Upper lobe of left lung (tissue), 6 donors: ENCODE results near the gene TACC2. TPM values are rescaled to one million over a fixed set of nuclear protein-coding genes. Genes with fewer than 3 reads are reported as not detected.
"Not testable (repeated sequence)": the region's sequence is repeated elsewhere in the genome, so short reads cannot be mapped to it uniquely, and the experiment has no call there.

Experiments
- ATAC-seq, 2 donors: fragments of 200-7000 bp; cut with Tn5 transposase; one replicate each; pipeline ENCODE4 v1.9.1; 2022; ENCODE audit warnings: mild to moderate bottlenecking in 2 of 2, moderate library complexity in 2 of 2; ENCODE audit not compliant: low FRiP score in 2 of 2
- DNase-seq, 2 donors: peaks; one replicate each; pipeline ENCODE4 v3.0.0-alpha.2; 2019 to 2020
- H3K27ac ChIP-seq, 4 donors: fragments of 200-600 bp; sonication (generic); one replicate each; pipeline ENCODE4 v1.5.1; 2016 to 2019
- H3K27me3 ChIP-seq, 4 donors: fragments of 200-600 bp; sonication (generic); one replicate each; pipeline ENCODE4 v1.5.1; 2017 to 2019
- H3K36me3 ChIP-seq, 4 donors: fragments of 200-600 bp; sonication (generic); one replicate each; pipeline ENCODE4 v1.5.1; 2016 to 2019
- H3K4me1 ChIP-seq, 4 donors: fragments of 200-600 bp; sonication (generic); one replicate each; pipeline ENCODE4 v1.5.1; 2018 to 2019
- H3K4me3 ChIP-seq, 4 donors: fragments of 200-600 bp; sonication (generic); one replicate each; pipeline ENCODE4 v1.5.1; 2017 to 2019; ENCODE audit warnings: mild to moderate bottlenecking in 2 of 4, moderate library complexity in 1 of 4
- H3K9me3 ChIP-seq, 4 donors: fragments of 200-600 bp; sonication (generic); one replicate each; pipeline ENCODE4 v1.5.1; 2018 to 2019
- EP300 ChIP-seq, 4 donors: sonication (generic); formaldehyde crosslinking; IDR thresholded peaks; one replicate each; pipeline ENCODE4 v1.5.1; 2017; ENCODE audit warnings: antibody characterized with exemption in 4 of 4, control low read depth in 2 of 4
- POLR2A ChIP-seq, 4 donors: fragments of 450-650 bp; IDR thresholded peaks; one replicate each; pipeline ENCODE4 v1.5.1; 2016 to 2017; ENCODE audit warnings: antibody characterized with exemption in 4 of 4, mild to moderate bottlenecking in 2 of 4
- POLR2AphosphoS5 ChIP-seq, 2 donors: sonication (generic); formaldehyde crosslinking; IDR thresholded peaks; one replicate each; pipeline ENCODE4 v1.5.1; 2017; ENCODE audit warnings: antibody characterized with exemption in 2 of 2
- WGBS, 2 donors: methylation state at CpG; one replicate each; pipeline ENCODE4 v1.1.5; 2017 to 2018; 5-methylcytosine and 5-hydroxymethylcytosine counted together
- total RNA-seq, 6 donors: library from RNA; depleted of rRNA in 4 of 6; stranded (reverse); fragments of >200 nt in 4 of 6; gene quantifications; one replicate each; pipeline versions ENCODE4 v1.1.0 to v1.2.1, GENCODE V29; 2016 to 2021
- TF ChIP-seq, protein P1 (sequence below), 6 experiments: fragments of 450-650 bp in 4 of 6; fragments of 200-600 bp in 2 of 6; sonication (generic) in 2 of 6; IDR thresholded peaks; one replicate each; pipeline ENCODE4 v1.5.1; 2016 to 2019; ENCODE audit warnings: antibody characterized with exemption in 6 of 6
- donor health status: DM: no; HTN: no; CAD: no; lungs with moderate emphysema.
- donor health status: DM: no; HTN: yes; CAD: no; lungs with severe emphysema.

Gene TACC2
- total RNA-seq, 6 donors from 2014 or later = 158 to 701 (median 386) TPM

DNA sequence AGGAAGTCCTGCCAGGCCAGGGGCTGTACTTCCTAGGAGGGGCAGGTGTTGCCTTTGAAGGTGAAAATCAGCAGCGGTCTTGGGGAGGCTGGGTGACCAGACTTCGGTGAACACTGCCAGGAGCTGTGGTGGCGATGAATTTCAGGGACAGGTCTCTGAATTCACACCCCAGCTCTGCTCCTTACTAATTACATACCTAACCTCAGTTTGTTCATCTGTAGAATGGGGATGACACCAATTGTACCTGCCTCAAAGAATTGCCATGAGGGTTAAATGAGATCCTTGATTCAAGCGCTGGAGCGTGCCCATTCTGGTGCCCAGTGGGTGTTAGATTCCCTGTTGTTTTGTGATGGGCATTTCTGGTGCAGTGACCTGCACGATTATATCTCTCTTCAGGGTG lies 102.8 kb downstream of the TACC2 start:
- Histone ChIP-seq H3K4me3 (no peak overlapping the region), H3K36me3 (no peaks in the 10 kb centered on the region), H3K4me1 (no peaks in the 10 kb centered on the region), H3K9me3 (no peaks in the 10 kb centered on the region), H3K27ac (no peak overlapping the region), H3K27me3 (no peaks in the 10 kb centered on the region)
- ATAC-seq (no peak), DNase-seq (no peak)
- WGBS, 2 donors = 58 to 86% methylated on average over 4 to 6 of the region's 6 CpGs
- TF ChIP-seq POLR2AphosphoS5 (IDR thresholded peaks at IDR 0.05) = no peak
- TF ChIP-seq POLR2A (IDR thresholded peaks at IDR 0.05) = no peak
- TF ChIP-seq, protein P1, sequence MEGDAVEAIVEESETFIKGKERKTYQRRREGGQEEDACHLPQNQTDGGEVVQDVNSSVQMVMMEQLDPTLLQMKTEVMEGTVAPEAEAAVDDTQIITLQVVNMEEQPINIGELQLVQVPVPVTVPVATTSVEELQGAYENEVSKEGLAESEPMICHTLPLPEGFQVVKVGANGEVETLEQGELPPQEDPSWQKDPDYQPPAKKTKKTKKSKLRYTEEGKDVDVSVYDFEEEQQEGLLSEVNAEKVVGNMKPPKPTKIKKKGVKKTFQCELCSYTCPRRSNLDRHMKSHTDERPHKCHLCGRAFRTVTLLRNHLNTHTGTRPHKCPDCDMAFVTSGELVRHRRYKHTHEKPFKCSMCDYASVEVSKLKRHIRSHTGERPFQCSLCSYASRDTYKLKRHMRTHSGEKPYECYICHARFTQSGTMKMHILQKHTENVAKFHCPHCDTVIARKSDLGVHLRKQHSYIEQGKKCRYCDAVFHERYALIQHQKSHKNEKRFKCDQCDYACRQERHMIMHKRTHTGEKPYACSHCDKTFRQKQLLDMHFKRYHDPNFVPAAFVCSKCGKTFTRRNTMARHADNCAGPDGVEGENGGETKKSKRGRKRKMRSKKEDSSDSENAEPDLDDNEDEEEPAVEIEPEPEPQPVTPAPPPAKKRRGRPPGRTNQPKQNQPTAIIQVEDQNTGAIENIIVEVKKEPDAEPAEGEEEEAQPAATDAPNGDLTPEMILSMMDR (IDR thresholded peaks at IDR 0.05) = no peak
- no peak for TF ChIP-seq EP300 (IDR thresholded peaks at IDR 0.05)

DNA sequence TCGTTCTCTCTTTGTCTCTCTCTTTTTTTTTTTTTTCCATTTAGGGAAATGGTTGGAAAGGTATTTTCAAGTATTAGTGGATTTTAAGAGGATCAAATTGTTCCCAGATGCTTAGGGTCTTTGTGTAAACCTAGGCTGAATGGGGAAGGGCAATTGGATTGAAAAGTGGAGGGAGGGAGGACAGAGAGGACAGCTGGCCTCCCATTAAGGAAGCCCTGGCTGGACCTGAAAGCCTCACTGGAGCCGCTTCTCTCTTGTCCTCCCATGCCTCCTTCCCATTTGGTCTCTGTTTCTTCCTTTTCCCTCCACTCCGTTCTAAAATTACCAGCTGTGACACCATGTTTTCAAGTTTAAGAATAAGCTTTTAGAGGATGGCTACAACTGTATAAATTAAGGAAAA lies 104.1 kb downstream of the TACC2 start:
- TF ChIP-seq, protein P1 (IDR thresholded peaks at IDR 0.05) = no peak
- TF ChIP-seq POLR2AphosphoS5 (IDR thresholded peaks at IDR 0.05) (no peak), EP300 (IDR thresholded peaks at IDR 0.05) (no peak), POLR2A (IDR thresholded peaks at IDR 0.05) (no peak)
- ATAC-seq (no peak), DNase-seq (no peak)
- no peaks in the 10 kb centered on the region for H3K9me3 ChIP-seq
- no peak overlapping the region for H3K4me3 ChIP-seq
- WGBS, 2 donors = 75 to 76% methylated on average over 3 of the region's 3 CpGs
- no peaks in the 10 kb centered on the region for H3K36me3 ChIP-seq
- H3K27me3 ChIP-seq = no peaks in the 10 kb centered on the region
- no peaks in the 10 kb centered on the region for H3K4me1 ChIP-seq
- H3K27ac ChIP-seq = no peak overlapping the region

DNA sequence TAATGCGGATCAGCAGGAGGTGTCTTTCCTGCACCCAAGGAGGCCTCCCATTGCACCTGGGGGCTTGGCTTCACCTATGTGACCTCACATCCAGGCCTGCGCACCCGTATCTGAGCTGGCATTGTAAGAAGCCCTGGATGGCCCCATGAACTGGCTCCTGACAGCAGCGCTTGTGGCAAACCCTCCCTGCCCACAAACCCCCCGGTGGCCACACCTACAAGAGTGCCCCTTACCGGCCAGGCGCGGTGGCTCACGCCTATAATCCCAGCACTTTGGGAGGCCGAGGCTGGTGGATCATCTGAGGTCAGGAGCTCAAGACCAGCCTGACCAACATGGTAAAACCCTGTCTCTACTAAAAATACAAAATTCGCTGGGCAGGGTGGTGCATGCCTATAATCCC lies 107.2 kb downstream of the TACC2 start:
- H3K36me3 ChIP-seq, ATAC-seq, H3K9me3 ChIP-seq, H3K4me1 ChIP-seq, H3K27me3 ChIP-seq, H3K4me3 ChIP-seq, DNase-seq, H3K27ac ChIP-seq: not testable (repeated sequence)
- WGBS, 2 donors = 79 to 86% methylated on average over 7 to 10 of the region's 11 CpGs

DNA sequence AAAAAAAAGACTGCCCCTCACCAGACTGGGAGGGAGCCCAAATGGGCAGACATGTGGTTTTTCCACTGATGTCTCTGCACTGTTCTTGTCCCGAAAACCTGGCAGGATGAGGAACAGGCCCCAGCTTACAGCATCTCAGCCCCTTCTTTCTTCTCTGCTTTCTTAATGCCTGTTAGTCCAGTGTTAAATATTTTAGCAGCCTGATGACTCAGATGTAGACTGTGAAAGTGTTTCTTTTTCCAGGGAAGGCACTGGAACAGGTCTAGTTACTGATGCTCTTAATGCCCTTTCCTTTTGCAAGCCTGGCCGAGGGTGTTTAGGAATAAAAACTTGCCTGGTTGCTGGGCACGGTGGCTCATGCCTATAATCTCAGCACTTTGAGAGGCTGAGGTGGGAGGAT lies 107.7 kb downstream of the TACC2 start:
- H3K27ac ChIP-seq = no peak overlapping the region
- no peaks in the 10 kb centered on the region for H3K27me3 ChIP-seq
- no peak for ATAC-seq
- 80 to 90% methylated on average over 3 of the region's 3 CpGs for WGBS, 2 donors
- no peaks in the 10 kb centered on the region for H3K9me3 ChIP-seq
- no peak for TF ChIP-seq POLR2AphosphoS5 (IDR thresholded peaks at IDR 0.05)
- no peaks in the 10 kb centered on the region for H3K4me1 ChIP-seq
- H3K4me3 ChIP-seq = no peak overlapping the region
- DNase-seq = no peak
- no peaks in the 10 kb centered on the region for H3K36me3 ChIP-seq

DNA sequence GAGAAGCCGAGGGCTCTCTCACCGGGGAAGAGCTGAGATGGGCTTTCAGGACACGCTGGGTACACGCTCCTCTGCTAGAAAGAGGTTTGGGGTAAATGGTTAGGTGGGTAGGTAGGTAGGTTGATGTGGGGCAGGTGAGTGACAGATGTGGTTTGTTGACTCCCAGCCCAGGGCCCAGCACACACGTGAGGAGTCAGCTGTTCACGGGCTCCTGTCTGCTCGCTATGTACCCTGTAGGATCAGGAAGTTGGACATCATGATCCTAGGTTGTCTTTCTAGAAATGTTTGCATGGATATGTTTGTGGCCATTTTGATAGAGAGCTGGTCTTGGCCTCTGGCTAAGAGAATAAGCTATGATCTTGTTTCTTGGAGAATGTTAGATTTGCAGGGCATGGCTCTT lies 109.0 kb downstream of the TACC2 start:
- ATAC-seq (no peak), DNase-seq (no peak)
- Histone ChIP-seq H3K27ac (no peak overlapping the region), H3K4me3 (no peak overlapping the region), H3K9me3 (no peaks in the 10 kb centered on the region), H3K27me3 (no peaks in the 10 kb centered on the region), H3K36me3 (no peaks in the 10 kb centered on the region), H3K4me1 (peaks cover 0 to 4% (median 0%) of the 10 kb centered on the region in 4 donors)
- WGBS, 2 donors = 78 to 86% methylated on average over 7 of the region's 7 CpGs
- TF ChIP-seq, protein P1 (IDR thresholded peaks at IDR 0.05) = no peak
- no peak for TF ChIP-seq EP300 (IDR thresholded peaks at IDR 0.05)
- TF ChIP-seq POLR2A (IDR thresholded peaks at IDR 0.05) = no peak
- no peak for TF ChIP-seq POLR2AphosphoS5 (IDR thresholded peaks at IDR 0.05)

DNA sequence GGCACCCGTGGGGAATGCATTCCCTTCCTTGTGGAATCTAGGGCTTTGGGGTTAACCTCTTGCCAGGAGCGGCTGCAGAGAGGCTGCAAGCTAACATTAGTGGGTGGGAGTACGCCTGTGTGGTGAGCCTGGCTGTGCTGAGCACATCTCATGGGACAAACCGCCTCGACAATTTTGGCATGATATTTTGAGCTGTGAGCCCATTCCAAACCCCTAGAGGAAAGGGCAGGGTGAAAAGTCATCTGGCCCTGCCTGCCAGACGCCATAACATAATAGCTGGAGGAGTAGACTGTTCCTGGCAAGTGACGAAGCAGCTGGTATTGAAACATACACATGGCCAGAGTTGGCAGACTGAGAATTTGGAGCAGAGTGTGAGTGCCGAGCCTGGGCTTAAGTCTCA lies 110.0 kb downstream of the TACC2 start:
- H3K4me3 ChIP-seq = no peak overlapping the region
- DNase-seq (no peak), ATAC-seq (no peak)
- peaks cover 0 to 4% (median 0%) of the 10 kb centered on the region in 4 donors for H3K4me1 ChIP-seq
- no peak overlapping the region for H3K27ac ChIP-seq
- no peak for TF ChIP-seq POLR2AphosphoS5 (IDR thresholded peaks at IDR 0.05)
- TF ChIP-seq, protein P1 (IDR thresholded peaks at IDR 0.05) = no peak
- no peak for TF ChIP-seq POLR2A (IDR thresholded peaks at IDR 0.05)
- TF ChIP-seq EP300 (IDR thresholded peaks at IDR 0.05) = no peak
- no peaks in the 10 kb centered on the region for H3K9me3 ChIP-seq
- H3K36me3 ChIP-seq = no peaks in the 10 kb centered on the region
- 64 to 93% methylated on average over 3 to 8 of the region's 8 CpGs for whole genome bisulfite sequencing, 2 donors
- H3K27me3 ChIP-seq = no peaks in the 10 kb centered on the region
